ENCODE measurements around the gene SLC38A11. TPM values are rescaled to one million over a fixed set of nuclear protein-coding genes. Genes with fewer than 3 reads are reported as not detected.

SLC38A11 gene
- total RNA-seq, 4 donors from 2014 or later: 1.4 to 11.6 (median 2.6) TPM

- Histone ChIP-seq H3K27me3 (no peaks in the 10 kb centered on the region), H3K27ac (replicated peaks in 1 of 4) (no peak overlapping the region), H3K4me1 (peaks cover 0 to 6% (median 0%) of the 10 kb centered on the region in 4 donors), H3K36me3 (no peaks in the 10 kb centered on the region), H3K4me3 (no peak overlapping the region), H3K9me3 (no peaks in the 10 kb centered on the region)
- intact Hi-C loops (cut with DNase I): no loop called here
- no peak for TF ChIP-seq CTCF (IDR thresholded peaks at IDR 0.05)
- TF ChIP-seq EP300 (IDR thresholded peaks at IDR 0.05): no peak
- no peak for TF ChIP-seq POLR2AphosphoS5 (IDR thresholded peaks at IDR 0.05)
- no peak for TF ChIP-seq POLR2A (IDR thresholded peaks at IDR 0.05; ENCODE audit: low read depth)
- 86% methylated on average over 3 of the region's 3 CpGs for WGBS
- no peak for DNase-seq (ENCODE audit: extremely low spot score)
Observed at GRCh38 chr2:164937864-164938401, 17.4 kb downstream of the SLC38A11 start.

- Histone ChIP-seq H3K9me3 (no peaks in the 10 kb centered on the region), H3K36me3 (no peaks in the 10 kb centered on the region), H3K4me1 (peaks cover 0 to 6% (median 0%) of the 10 kb centered on the region in 4 donors), H3K27me3 (no peaks in the 10 kb centered on the region), H3K27ac (replicated peaks in 1 of 4) (no peak overlapping the region), H3K4me3 (no peak overlapping the region)
- no peak for DNase-seq (ENCODE audit: extremely low spot score)
- WGBS: 89% methylated on average over 5 of the region's 5 CpGs
- TF ChIP-seq POLR2A (IDR thresholded peaks at IDR 0.05; ENCODE audit: low read depth) (no peak), EP300 (IDR thresholded peaks at IDR 0.05) (no peak), CTCF (IDR thresholded peaks at IDR 0.05) (no peak)
- intact Hi-C loops (cut with DNase I): no loop called here
Observed at GRCh38 chr2:164935118-164936101, 19.9 kb downstream of the SLC38A11 start.

- no peak for TF ChIP-seq POLR2AphosphoS5 (IDR thresholded peaks at IDR 0.05)
- intact Hi-C loops (cut with DNase I): no loop called here
Observed at GRCh38 chr2:164934401-164935117, 20.8 kb downstream of the SLC38A11 start.

GRCh38 chr2:164933671-164934189 lies 21.6 kb downstream of the SLC38A11 start:
- no peak overlapping the region for H3K27ac ChIP-seq (replicated peaks in 1 of 4)
- DNase-seq (ENCODE audit: extremely low spot score): no peak
- TF ChIP-seq POLR2AphosphoS5 (IDR thresholded peaks at IDR 0.05) (no peak), CTCF (IDR thresholded peaks at IDR 0.05) (no peak), POLR2A (IDR thresholded peaks at IDR 0.05; ENCODE audit: low read depth) (no peak), EP300 (IDR thresholded peaks at IDR 0.05) (no peak)
- no peak overlapping the region for H3K4me3 ChIP-seq
- no peaks in the 10 kb centered on the region for H3K27me3 ChIP-seq
- no peaks in the 10 kb centered on the region for H3K9me3 ChIP-seq
- 81% methylated on average over 3 of the region's 3 CpGs for WGBS
- peaks cover 0 to 6% (median 0%) of the 10 kb centered on the region in 4 donors for H3K4me1 ChIP-seq
- intact Hi-C loops (cut with DNase I): no loop called here
- H3K36me3 ChIP-seq: no peaks in the 10 kb centered on the region

More at GRCh38 chr2:164934401-164935117, 20.8 kb downstream of the SLC38A11 start:
- H3K4me3 ChIP-seq: no peak overlapping the region
- no peaks in the 10 kb centered on the region for H3K27me3 ChIP-seq
- no peaks in the 10 kb centered on the region for H3K9me3 ChIP-seq
- no peak for DNase-seq (ENCODE audit: extremely low spot score)
- H3K36me3 ChIP-seq: no peaks in the 10 kb centered on the region
- WGBS: 82% methylated on average over 5 of the region's 5 CpGs
- no peak overlapping the region for H3K27ac ChIP-seq (replicated peaks in 1 of 4)
- H3K4me1 ChIP-seq: peaks cover 0 to 6% (median 0%) of the 10 kb centered on the region in 4 donors
